ENCODE measurements around the gene TNFAIP8. TPM values are rescaled to one million over a fixed set of nuclear protein-coding genes. Genes with fewer than 3 reads are reported as not detected.

The TNFAIP8 gene
- total RNA-seq, 2 donors from 2014 or later = 130 to 140 TPM

- Mint-ChIP-seq H3K27me3 (no peaks in the 10 kb centered on the region), H3K4me3 (peak overlapping the region; percentile 97), H3K4me1 (peaks cover 81% of the 10 kb centered on the region), H3K27ac (peak overlapping the region; percentile 99), H3K36me3 (ENCODE audit: low read depth) (peaks cover 10% of the 10 kb centered on the region)
- no peaks in the 10 kb centered on the region for H3K9me3 ChIP-seq (ENCODE audit: control insufficient read depth, low read length, poor library complexity, severe bottlenecking)
- no peak for ATAC-seq
- DNase-seq = no peak
Measured at GRCh38 chr5:119332978-119333401, 22.8 kb upstream of the TNFAIP8 start.

- no peak for ATAC-seq
- peak overlapping the region; percentile 97 for H3K4me3 Mint-ChIP-seq
- peaks cover 11% of the 10 kb centered on the region for H3K36me3 Mint-ChIP-seq (ENCODE audit: low read depth)
Measured at GRCh38 chr5:119333421-119333851, 22.4 kb upstream of the TNFAIP8 start.

DNA sequence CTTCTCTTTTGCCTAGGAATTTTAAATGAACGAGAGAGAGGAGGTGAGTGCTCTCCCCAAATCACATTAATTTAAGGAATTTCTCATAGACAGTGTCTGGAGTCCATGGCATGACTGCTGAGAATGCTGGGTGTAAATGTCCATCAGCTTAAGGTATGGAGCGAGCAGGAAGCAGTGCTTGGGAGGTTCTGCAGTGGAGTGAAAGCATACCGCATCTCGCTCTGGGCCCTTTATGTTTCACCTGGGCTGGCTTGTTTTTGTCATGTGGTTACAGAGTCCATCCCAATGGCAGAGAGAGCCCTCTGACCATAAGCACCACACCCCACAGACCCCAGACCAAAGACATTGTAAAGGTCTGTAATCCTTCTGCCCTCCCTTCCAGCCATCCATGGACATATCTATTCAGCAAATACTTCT lies 20.6 kb upstream of the TNFAIP8 start:
- no peaks in the 10 kb centered on the region for H3K9me3 ChIP-seq (ENCODE audit: control insufficient read depth, low read length, poor library complexity, severe bottlenecking)
- Mint-ChIP-seq H3K4me1 (peaks cover 76% of the 10 kb centered on the region), H3K36me3 (ENCODE audit: low read depth) (peaks cover 11% of the 10 kb centered on the region), H3K4me3 (peak overlapping the region; percentile 99), H3K27me3 (no peaks in the 10 kb centered on the region), H3K27ac (peak overlapping the region; percentile 99)
- no peak for ATAC-seq
- no peak for DNase-seq

More at GRCh38 chr5:119333421-119333851, 22.4 kb upstream of the TNFAIP8 start:
- H3K9me3 ChIP-seq (ENCODE audit: control insufficient read depth, low read length, poor library complexity, severe bottlenecking) = no peaks in the 10 kb centered on the region
- H3K27ac Mint-ChIP-seq = peak overlapping the region; percentile 99
- no peaks in the 10 kb centered on the region for H3K27me3 Mint-ChIP-seq
- peaks cover 82% of the 10 kb centered on the region for H3K4me1 Mint-ChIP-seq
- no peak for DNase-seq

- H3K27ac Mint-ChIP-seq = peak overlapping the region; percentile 99
- no peaks in the 10 kb centered on the region for H3K9me3 ChIP-seq (ENCODE audit: control insufficient read depth, low read length, poor library complexity, severe bottlenecking)
- peaks cover 11% of the 10 kb centered on the region for H3K36me3 Mint-ChIP-seq (ENCODE audit: low read depth)
- DNase-seq = no peak
- H3K27me3 Mint-ChIP-seq = no peaks in the 10 kb centered on the region
- peaks cover 75% of the 10 kb centered on the region for H3K4me1 Mint-ChIP-seq
- ATAC-seq = peak; percentile 35
- peak overlapping the region; percentile 99 for H3K4me3 Mint-ChIP-seq
Measured at GRCh38 chr5:119336262-119336661, 19.6 kb upstream of the TNFAIP8 start.

DNA sequence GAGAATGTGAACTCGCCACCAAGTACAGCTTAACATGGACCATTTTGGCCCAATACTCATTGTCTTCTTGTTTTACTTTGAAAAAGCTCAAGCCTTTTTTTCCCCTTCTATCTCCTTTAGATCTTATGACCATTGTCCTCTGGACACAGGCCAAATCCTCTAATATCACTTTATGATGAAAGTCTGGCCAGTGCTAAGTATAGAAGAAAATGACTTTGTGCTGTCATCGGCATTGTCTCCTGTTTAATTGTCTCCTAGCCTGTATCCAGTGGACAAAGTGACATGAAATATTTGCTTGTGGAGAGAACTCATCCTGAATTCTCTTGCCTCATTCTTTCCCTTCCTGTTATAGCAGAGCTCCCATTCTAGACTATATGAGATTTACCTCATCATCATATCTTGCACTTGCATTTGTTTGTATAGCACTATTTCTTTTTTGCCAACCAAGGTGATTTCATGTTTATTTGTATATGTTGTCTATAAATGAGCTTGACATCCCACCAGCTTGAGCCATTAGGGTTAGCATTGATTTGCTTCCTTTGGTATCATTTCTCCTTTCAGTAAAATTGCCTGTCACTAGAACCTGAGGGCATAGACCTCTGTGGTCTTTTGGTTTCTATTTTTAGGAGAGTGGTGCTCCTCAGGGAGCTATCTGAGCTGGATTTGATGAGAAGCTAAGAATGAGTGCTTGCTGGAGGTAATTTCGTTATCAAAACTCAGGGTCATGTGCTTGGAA lies 18.8 kb upstream of the TNFAIP8 start:
- no peaks in the 10 kb centered on the region for H3K9me3 ChIP-seq (ENCODE audit: control insufficient read depth, low read length, poor library complexity, severe bottlenecking)
- Mint-ChIP-seq H3K27ac (peak overlapping the region; percentile 99), H3K36me3 (ENCODE audit: low read depth) (peaks cover 11% of the 10 kb centered on the region), H3K27me3 (no peaks in the 10 kb centered on the region), H3K4me3 (peak overlapping the region; percentile 87), H3K4me1 (peaks cover 75% of the 10 kb centered on the region)
- DNase-seq = no peak
- no peak for ATAC-seq

- no peak for ATAC-seq
Measured at GRCh38 chr5:119338326-119338946, 17.4 kb upstream of the TNFAIP8 start.

DNA sequence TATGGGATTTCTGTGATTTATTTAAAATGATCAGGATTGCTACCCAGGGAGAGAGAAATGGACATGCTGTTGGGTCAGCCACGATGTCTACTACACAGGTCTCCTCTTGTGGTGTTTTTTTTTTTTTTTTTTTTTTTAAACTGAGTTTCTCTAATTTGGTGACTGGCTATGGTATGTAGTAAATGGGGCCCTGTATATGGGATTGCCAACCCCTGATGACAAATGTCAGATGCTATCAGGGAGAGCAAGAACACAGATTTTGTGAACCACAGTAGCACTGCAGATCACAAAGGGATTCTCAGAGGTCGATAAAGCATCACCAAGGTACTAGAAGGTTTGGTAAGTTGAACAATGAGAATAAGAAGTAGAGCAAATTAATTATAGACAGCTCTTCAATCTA lies 16.5 kb upstream of the TNFAIP8 start:
- H3K27me3 Mint-ChIP-seq = no peaks in the 10 kb centered on the region
- ATAC-seq = no peak
- H3K4me3 Mint-ChIP-seq = peak overlapping the region; percentile 89
- peaks cover 81% of the 10 kb centered on the region for H3K4me1 Mint-ChIP-seq
- no peaks in the 10 kb centered on the region for H3K9me3 ChIP-seq (ENCODE audit: control insufficient read depth, low read length, poor library complexity, severe bottlenecking)
- peak overlapping the region; percentile 99 for H3K27ac Mint-ChIP-seq
- H3K36me3 Mint-ChIP-seq (ENCODE audit: low read depth) = peaks cover 7% of the 10 kb centered on the region
- no peak for DNase-seq

More at GRCh38 chr5:119338326-119338946, 17.4 kb upstream of the TNFAIP8 start:
- peak overlapping the region; percentile 87 for H3K4me3 Mint-ChIP-seq
- peak overlapping the region; percentile 99 for H3K27ac Mint-ChIP-seq
- H3K36me3 Mint-ChIP-seq (ENCODE audit: low read depth) = peaks cover 10% of the 10 kb centered on the region
- H3K27me3 Mint-ChIP-seq = no peaks in the 10 kb centered on the region
- no peaks in the 10 kb centered on the region for H3K9me3 ChIP-seq (ENCODE audit: control insufficient read depth, low read length, poor library complexity, severe bottlenecking)
- peaks cover 77% of the 10 kb centered on the region for H3K4me1 Mint-ChIP-seq
- no peak for DNase-seq

DNA sequence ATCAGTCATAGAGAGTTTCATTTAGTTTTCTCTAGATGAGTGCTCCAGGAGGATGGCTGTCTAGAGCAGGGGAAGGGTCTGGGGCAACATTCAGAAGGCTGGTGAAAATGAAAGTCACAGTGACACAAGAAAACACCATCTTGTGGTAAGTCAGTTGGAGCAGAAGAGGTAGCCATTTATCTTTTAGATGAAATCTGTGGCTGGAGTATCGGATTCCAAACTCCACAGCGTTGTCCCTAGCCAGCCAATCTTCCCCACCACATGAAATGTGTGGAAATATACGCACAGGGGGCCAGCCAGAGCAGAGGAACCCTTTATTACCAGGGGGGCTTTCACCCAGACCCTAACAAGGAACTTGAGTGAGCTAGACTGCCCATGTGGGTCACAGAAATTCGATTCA lies 15.9 kb upstream of the TNFAIP8 start:
- H3K9me3 ChIP-seq (ENCODE audit: control insufficient read depth, low read length, poor library complexity, severe bottlenecking) = no peaks in the 10 kb centered on the region
- peaks cover 2% of the 10 kb centered on the region for H3K36me3 Mint-ChIP-seq (ENCODE audit: low read depth)
- peak overlapping the region; percentile 99 for H3K27ac Mint-ChIP-seq
- no peaks in the 10 kb centered on the region for H3K27me3 Mint-ChIP-seq
- ATAC-seq (no peak), DNase-seq (no peak)
- H3K4me1 Mint-ChIP-seq = peaks cover 80% of the 10 kb centered on the region
- H3K4me3 Mint-ChIP-seq = peak overlapping the region; percentile 89

DNA sequence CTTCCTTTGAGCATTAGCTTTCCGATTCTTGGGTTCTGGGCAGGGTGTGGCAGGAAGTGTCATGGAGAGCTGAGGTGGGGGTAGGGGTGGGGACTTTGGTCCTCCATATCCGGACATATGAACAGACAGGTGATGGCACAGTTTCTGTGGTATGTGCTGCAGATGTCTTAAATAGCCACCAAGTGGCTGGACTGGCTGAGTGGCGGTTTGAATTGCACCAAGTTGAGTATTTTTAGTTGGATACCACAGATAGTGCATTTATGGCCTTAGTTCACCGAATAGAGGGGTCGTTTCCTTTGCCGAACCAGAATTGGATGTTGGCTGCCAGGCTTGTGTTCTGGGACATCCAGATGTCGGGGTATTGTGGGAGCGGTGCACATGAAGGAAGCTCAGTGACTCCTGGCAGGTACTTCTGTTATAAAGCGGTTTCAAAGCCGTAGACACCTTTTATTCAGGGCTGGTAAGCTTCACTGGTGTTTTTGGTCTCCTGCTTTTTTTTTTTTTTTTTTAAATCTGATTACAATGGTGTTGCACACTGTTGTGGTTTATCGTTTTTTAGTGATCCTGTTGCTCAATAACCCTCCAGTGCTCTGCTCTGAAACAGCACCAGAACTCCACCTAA lies 15.1 kb upstream of the TNFAIP8 start:
- peaks cover 80% of the 10 kb centered on the region for H3K4me1 Mint-ChIP-seq
- peak; percentile 70 for ATAC-seq
- no peaks in the 10 kb centered on the region for H3K27me3 Mint-ChIP-seq
- H3K9me3 ChIP-seq (ENCODE audit: control insufficient read depth, low read length, poor library complexity, severe bottlenecking) = no peaks in the 10 kb centered on the region
- peak in 2 of 3 donors; percentile 24 to 50 for DNase-seq
- peak overlapping the region; percentile 89 for H3K4me3 Mint-ChIP-seq
- peaks cover 2% of the 10 kb centered on the region for H3K36me3 Mint-ChIP-seq (ENCODE audit: low read depth)
- peak overlapping the region; percentile 99 for H3K27ac Mint-ChIP-seq

- H3K4me1 Mint-ChIP-seq = peaks cover 82% of the 10 kb centered on the region
- H3K27ac Mint-ChIP-seq = peak overlapping the region; percentile 99
- H3K9me3 ChIP-seq (ENCODE audit: control insufficient read depth, low read length, poor library complexity, severe bottlenecking) = no peaks in the 10 kb centered on the region
- ATAC-seq = peak; percentile 28
- peak overlapping the region; percentile 89 for H3K4me3 Mint-ChIP-seq
- DNase-seq = no peak
- H3K36me3 Mint-ChIP-seq (ENCODE audit: low read depth) = peaks cover 2% of the 10 kb centered on the region
- H3K27me3 Mint-ChIP-seq = no peaks in the 10 kb centered on the region
Measured at GRCh38 chr5:119341452-119342349, 14.1 kb upstream of the TNFAIP8 start.

DNA sequence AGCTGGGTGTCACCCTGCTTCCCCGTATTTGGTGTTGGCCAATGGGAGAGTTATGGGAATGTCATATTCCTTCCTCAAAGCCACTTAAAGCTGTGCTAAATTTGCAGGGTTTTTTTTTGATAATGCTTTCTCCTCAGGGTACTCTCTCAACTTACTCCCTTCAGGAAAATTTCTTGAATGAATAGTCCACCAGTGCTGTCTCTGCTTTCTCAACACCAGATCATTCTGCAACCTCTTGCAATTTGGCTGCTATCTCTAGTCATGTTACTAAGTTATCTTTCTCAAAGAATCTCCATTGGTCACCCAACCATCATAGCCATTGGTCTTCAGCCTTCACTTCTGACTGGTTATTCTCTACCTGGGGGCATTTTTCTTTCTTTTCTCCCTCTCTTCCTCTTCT lies 13.4 kb upstream of the TNFAIP8 start:
- DNase-seq (no peak), ATAC-seq (no peak)
- Mint-ChIP-seq H3K36me3 (ENCODE audit: low read depth) (peaks cover 2% of the 10 kb centered on the region), H3K27me3 (no peaks in the 10 kb centered on the region), H3K4me3 (peak overlapping the region; percentile 89), H3K4me1 (peaks cover 82% of the 10 kb centered on the region), H3K27ac (peak overlapping the region; percentile 99)
- H3K9me3 ChIP-seq (ENCODE audit: control insufficient read depth, low read length, poor library complexity, severe bottlenecking) = no peaks in the 10 kb centered on the region

DNA sequence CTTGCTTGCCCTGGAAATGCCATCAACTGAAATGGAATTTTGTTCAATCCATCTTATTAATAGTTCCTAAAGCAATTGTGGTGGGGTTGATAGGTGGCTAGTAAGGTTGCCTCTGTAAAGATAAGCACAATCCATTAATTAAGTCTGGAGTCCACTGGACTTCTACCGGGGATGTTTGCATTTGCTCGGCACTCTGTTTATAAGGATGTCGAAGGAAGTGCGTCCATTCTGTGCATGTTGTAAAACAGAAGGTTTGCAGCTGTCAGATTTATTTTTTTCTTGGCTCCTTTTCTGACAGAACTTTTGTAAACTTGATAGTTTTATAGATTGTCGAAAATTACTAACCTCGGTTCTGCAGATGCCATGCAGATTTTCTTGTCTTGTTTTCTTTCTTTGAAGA lies 12.8 kb upstream of the TNFAIP8 start:
- Mint-ChIP-seq H3K27me3 (no peaks in the 10 kb centered on the region), H3K4me1 (peaks cover 82% of the 10 kb centered on the region), H3K27ac (peak overlapping the region; percentile 99), H3K4me3 (peak overlapping the region; percentile 89), H3K36me3 (ENCODE audit: low read depth) (peaks cover under 1% of the 10 kb centered on the region)
- H3K9me3 ChIP-seq (ENCODE audit: control insufficient read depth, low read length, poor library complexity, severe bottlenecking) = no peaks in the 10 kb centered on the region
- no peak for ATAC-seq
- no peak for DNase-seq

Measured in T-helper 17 cell (primary cell).